SK-N-DZ (cell line): ENCODE results near the gene SOX18.

Source experiments
- DNase-seq: peaks from one replicate; pipeline ENCODE4 v3.0.0-alpha.2; 2015; ENCODE audit warnings: low spot score

The SOX18 gene

DNA sequence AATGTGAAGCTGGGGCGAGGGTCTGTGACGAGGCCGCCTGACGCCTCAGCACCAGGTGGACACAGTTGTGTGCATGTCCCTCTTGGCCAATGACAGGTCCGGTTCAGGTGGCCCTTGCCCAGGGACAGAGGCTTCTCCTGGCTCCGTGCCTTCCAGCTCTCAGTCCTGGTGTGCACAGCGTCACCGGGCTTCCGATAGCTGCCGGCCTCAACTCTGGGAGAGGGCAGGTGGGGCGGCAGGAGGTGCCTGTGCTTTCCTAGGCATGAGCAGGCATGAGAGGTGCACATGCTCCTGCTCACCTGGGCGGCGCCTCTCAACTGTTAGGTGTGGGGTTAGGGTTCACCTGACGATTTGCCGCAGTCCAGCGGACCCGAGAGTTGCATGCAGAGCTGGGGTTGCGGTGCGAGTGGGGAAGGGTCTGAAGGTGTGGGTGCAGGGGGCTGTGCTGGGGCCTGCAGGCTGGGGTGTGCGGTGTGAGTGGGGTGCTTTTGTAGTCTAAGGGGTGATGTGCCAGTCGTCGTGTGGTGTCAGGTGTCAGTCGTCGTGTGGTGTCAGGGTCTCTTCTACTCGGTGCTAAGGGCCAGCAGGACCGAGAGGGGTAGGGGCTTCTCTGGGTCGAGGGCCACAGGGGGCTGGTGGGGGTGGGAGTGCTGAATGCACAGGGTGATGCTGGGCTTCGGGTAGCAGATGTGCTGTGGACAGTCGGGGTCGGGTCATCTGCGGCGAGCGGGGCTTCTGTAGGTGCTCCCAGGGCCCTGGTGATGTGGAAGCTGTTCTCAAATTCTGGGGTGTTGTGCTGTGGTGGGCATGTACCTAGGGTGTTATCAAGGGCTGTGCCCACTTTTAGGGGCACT is 3.8 kb upstream of the SOX18 start:
- DNase-seq = no peak

DNA sequence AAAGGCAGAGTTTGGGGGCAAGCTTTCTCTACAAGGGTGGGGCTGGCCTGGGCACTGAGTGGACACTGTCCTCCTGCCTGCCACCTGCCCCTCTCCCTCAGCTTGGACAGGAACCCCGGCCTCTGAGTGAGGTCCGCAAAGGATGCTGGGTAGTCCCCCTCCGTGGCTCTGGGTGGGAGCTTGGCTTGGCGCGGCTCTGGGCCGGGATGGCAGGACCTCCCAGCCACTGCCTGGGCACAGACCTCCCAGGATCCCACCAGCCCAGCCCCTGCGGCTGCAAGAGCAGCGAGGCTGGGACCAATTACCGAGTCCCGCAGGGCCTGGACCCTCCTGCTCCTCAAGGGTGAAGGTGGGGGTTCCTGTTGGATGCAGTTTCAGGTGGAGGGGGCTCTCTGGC is 2.9 kb upstream of the SOX18 start:
- no peak for DNase-seq

DNA sequence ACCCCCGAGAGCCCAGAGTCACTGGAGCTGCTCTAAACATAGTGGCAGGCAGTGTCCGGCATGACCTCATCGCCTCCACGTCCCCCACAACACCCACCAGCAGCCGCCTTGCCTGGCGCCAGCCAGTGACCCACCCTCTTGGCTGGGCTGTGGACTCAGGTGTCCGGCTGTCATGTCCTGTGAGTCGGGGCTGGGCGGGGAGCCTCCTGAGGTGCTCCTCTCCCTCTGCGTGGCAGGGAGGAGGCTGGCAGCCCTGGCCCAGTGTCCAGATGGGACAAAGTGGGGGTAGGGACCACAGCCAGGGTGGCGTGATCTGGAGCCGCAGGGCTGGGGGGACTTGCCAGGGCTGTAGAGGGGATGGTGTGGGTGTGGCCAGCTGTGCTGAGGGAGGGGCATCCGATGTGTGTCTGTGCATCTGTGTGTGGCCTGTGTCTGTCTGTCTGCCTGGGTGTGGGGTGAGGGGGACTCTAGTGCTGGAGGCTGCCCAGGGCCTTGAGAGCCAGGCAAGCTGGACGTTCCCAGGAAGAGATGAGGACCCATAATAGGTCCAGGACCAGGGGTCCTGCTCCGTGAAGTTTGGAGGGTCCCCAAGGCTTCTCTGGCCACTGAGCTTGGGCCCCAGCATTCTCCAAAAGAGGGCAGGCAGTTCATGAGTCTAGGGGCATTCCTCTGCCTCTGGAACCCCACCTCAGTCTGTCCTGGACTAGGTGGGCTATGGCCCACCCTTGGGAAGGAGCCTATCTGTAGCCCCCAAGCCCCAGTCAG is 2.3 kb upstream of the SOX18 start:
- no peak for DNase-seq

DNA sequence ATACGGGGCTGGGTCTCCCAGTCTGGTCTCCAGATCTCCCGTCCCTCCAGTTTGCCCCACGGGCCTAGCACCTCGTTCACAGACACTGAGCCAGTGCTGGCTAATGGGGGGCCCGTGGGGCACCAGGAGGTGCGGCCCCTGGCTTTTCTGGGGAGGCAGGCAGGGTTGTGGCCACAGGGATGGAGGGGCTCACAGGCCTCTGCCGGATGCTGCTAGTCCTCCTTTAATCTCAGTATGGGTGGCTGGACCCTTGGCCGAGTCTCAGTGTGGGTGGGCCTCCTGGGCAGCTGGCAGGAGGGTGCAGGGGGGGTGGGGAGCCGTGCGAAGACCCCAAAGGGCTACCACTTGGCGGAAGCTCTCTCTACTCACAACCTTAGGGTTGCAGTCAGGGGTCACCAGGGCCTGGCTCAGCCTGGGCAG is 1.6 kb upstream of the SOX18 start:
- DNase-seq = no peak

DNA sequence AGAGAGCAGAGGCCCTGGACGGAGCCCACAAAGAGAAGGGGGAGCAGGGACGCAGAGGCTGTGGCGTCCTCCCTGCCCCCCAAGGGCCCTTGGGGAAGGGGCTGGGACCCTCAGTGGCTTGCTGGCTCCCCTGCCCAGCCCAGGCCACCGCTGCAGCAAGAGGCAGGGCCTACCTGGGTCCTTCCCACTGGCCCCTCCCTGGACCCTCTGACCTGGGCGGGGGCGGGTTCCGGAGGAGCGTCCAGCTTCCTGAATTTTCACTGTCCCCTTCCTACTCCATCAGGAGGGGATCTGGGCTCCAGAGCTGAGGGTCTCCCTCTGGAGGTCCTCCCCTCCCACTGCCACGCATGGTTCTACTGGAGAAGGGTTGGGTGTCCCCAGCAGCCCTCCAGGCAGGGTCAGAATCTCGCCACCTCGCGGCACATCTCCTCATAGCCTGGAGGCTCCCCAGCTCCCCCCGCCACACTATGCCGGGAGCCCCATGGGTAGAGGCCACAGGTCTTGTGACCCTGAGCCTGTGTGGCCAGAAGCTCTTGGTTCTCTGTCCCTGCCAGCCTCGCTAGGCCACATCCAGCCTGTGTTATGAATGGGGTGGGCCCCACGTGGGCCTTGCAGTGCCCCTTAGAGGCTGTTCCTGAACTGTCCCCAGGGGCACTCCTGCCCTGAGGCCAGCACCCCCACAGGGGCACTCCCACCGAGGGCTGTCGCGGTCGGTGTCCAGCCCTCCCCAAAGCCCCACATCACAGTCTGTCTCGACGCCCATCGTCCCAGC is 1.0 kb upstream of the SOX18 start:
- DNase-seq = no peak

DNA sequence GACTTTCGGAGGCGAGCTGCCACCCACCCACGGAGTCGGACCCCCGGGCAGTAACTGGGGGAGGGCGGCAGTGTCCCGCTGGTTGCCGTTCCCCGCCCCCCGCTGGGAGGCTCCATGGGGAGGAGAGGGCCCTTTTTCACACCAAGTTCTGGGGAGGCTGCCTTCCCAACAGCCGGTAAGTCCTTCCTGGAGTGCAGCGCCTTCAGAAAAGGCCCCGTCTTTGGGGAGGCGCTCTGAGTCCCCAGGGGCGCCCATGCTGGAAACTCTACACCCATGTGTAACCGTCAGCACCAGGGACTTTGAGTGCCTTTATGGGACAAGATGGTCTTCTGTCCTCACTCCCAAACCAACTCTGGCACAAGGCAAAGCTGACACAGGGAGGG is 430 bp upstream of the SOX18 start:
- DNase-seq = no peak

DNA sequence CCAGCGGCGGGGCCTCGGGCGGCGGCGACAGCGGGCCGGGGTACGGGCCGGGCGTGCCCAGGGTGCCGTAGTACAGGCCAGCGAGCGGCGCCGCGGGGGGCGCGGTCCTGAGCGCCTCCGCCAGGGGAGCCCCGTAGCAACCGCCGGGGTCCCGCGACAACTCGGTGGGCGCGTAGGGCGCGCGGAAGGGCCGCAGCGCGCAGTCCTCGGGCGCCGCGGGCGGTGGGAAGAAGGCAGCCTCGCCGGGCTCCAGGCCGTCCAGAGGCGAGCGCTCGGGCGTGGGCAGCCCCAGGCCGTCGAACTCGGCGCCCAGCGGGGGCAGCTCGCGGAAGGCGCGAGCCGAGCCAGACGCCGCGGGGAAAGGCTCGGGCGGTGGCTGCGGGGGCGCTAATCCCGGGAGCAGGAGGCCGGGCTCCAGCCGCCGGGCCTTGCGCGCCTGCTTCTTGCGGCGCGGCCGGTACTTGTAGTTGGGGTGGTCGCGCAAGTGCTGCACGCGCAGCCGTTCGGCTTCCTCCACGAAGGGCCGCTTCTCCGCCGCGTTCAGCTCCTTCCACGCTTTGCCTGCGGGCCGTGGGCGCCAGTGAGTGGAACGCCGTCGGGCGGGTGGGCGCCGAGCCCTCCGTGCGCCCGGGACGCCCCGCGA is 916 bp downstream of the SOX18 start:
- DNase-seq = no peak

DNA sequence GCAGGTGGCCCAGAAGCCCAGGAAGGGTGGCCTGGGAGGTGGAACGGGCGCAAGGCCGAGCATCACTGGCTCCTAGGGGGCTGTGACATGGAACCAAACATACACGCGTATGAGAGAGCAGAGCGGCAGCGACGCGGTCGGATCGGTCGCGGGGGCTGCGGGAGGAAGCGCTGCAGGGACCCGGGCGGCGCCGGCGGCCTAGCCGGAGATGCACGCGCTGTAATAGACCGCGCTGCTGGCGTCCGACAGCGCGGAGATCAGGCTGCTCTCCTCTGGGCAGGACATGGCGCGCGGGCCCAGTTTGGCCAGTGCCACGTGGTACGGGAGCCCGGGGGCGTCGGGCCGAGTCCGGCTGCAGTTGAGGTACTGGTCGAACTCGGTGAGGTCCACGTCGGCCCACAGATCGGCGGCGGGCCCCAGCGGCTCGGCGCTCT is 1.5 kb downstream of the SOX18 start:
- no peak for DNase-seq

DNA sequence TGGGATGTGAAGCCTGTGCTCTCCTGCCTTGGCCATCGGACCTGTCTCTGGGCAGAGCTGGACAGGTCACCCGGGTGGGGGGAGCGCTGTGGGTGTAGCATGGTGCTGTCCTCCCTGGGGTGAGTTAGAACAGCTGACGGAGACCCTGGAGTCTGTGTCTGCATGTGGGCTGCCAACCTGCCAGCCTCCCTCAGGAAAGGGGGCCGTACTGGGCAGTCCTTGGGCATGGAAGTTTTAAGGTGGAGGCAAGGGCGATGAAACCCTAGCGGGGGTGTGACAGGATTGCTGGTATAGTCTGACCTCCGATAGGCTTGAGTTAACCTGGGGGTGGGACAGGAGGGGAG is 2.4 kb downstream of the SOX18 start:
- no peak for DNase-seq

DNA sequence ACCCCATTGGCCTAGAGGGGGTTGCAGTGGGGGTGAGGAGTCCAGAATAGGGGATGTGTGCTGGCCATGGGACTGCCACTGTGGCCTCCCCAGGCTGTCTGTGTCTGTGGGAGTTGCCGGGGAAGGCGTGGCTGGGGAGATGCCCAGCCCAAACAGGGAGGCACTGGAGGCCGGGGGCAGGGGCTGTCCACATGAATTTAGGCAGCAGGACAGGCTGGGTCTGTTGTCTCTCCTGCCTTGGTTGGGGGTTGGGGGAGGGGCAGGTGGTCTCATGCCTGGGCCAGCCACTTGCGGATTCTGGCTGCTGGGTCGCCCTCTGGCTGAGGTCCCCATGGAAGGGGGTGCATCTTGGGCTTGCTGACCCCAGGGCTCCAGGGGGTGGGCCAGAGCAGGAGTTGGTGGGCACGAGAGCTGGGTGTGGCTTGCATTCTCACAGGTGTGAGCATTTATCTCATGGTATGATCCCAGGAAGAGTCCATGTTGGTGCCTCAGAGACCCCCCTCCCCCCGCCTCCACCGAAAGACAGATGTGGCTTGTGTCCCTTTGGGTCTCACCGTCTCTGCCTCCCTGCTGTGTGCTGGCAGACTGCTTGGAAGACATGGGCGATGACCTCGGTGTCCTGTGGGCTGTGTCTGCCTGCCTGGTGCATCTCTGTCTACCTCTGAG is 4.0 kb downstream of the SOX18 start:
- no peak for DNase-seq

DNA sequence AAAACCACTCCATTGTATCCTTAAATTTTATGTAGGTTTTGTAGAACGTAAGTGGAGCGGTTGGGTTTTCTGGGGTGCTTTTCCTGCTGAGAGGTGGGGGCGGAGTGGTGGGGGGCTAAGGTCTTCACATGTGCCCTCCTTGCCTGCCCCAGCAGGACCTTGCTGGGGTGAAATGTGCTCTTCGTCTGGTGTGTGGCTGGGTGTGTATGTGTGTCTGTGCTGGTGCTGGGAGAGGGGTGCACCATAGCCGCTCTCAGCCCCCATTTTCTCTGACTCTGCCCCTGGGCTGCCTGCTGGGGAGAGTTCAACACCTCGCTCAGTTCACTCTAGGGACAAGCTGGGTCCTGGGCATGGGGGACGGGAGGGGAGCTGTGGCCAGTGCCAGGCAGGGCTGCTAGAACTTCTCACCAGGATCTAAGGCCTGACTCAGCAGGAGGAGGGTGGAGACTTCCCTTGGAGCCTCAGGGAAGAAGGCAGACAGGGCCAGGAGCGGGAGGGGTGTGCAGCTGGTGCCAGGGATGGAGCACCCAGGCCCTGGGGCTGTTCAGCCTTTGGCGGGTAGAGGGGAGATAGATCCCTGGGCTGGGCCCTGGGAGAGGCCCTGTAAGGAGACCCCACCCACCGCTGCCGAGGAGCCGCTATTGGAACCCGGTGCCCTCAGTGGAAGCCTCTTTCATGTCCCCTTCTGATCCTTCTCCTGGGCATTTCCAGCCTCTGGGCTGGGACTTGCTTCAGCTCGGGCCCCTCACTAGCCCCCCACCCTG is 4.8 kb downstream of the SOX18 start:
- no peak for DNase-seq

DNA sequence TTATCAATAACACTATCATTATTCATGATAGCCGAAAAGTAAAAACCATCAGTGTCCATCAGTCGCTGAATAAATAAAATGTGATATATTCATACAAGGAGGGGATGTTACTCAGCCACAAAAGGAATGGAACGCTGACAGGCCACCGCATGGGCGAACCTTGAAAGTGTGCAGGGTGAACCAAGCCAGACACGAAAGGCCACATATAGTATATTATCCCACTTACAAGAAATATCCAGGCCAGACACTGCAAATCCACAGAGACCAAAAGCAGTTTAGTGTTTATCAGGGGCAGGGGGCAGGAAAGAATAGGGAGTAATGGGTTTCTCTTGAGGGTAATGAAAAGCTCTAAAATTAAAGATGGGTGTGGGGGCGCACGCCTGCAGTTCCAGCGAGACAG is 5.7 kb downstream of the SOX18 start:
- DNase-seq = no peak

DNA sequence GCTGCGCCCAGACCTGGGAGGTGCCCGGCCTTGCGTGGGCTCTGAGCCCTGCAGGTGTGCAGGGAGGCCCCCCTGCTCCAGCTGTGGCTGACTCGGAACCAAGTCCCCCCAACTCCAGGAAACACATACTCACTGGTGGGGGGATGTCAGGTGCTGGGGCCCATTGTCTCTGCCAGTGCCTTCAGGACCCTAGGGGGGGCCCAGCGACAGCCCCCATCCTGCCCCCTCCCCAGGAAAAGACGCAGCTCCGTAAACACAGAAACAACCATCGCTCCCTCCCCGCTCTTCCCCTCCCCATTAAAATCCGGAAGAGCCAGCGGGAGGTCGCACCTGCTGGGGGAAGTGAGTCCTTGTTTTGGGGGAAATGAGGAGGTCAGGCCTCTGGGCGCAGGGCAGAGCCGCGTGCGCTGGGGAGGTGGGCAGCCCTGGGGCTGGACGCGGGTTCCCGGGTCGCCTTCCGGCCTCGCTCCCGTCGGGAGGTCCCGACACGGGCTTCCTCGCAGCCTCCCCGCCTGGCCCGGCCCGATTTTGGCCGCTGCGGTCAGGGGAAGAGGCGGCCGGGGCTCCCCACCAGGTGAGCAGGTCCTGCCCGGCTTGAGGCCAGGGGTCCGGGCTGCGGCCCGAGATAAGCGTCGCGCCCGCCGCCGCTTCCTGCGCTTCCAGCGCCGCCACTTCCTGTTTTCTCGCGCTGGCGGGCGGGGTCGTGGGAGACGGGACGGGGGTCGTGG is 7.2 kb downstream of the SOX18 start:
- DNase-seq = no peak

DNA sequence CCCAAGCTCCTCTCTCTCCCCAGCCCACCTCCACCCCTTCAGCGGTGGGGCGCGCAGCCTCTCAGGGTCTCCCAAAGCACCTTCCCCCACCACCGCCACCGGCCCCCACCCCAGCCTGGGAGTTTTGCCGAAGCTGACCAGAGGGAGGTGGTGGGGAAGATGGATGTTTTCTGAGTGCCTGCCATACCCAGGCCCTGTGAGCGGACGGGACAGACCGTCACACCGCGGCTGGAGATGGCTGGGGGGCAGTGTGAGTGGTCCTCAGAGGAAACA is 7.7 kb downstream of the SOX18 start:
- DNase-seq = no peak

DNA sequence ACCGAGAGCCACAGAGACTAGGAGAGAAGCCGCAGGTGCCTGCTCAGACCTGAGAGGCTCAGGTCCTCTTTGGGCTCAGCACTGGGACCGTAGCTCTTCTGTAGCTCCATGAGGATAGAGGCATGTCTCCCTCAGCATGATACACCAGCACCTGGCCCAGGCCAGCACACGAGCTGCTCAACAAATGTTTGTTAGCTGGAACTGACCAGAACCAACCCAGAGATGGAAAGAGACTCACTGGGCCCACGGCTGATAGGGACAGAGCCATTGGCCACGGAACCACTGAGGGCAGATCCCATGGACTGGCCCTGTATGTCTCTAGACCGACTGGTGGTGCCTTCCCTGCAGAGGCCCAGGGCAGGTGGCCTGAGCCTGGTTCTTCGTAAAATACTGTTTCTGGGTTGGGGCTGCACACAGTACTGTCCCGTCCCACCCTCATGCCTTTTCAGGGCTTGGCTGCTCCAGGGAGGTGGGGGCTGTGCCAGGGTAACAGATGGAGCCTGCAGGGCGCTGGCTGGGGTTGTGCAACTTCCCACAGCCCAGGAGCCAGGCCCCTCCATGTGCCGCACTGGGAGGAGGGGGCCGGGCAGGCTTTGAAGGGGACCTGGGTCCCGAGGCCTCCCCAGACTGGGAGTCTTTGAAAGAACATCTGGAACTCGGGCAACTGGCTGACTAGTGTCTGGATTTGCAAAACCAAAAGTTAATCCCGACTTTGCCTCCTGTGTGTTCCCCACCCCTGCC is 8.2 kb downstream of the SOX18 start:
- DNase-seq = no peak

DNA sequence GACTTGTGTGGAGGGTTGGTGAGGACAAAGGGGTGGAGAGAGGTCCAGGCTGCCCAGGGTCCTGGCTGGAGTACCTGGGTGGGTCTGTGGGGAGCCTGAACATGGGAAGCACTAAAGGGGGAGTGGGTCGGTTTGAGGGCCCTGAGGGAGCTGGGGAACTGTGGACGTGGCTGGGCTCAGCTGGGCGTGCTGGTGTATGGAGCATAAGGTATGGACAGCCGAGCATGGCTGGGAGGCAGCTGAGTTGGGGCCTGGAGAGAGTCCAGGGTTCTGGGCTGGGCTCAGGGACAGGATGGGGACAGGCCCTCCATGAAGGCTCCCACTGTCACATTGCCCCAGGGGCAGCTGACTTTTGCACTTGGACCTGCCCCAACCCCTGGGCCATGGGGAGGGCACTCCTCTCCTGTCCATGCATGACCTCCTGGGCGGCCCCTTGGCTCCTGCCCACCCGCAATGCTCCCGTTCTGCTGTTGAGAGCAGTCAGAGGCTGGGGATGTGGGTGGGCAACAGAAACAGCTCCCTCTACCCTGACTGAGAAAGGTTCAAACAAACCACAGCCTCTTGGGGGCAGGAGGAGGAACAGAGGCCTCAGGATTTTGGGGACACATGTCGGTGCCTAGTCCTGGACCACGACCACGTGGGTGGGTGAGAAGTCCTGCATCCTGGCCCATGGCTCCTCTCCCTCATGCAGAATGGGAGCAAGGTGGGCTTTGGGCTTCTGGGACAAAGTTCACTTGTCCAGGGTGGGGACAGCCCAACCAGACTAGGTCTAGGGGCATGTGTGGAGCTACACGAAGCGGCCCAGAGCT is 9.0 kb downstream of the SOX18 start:
- DNase-seq = no peak

DNA sequence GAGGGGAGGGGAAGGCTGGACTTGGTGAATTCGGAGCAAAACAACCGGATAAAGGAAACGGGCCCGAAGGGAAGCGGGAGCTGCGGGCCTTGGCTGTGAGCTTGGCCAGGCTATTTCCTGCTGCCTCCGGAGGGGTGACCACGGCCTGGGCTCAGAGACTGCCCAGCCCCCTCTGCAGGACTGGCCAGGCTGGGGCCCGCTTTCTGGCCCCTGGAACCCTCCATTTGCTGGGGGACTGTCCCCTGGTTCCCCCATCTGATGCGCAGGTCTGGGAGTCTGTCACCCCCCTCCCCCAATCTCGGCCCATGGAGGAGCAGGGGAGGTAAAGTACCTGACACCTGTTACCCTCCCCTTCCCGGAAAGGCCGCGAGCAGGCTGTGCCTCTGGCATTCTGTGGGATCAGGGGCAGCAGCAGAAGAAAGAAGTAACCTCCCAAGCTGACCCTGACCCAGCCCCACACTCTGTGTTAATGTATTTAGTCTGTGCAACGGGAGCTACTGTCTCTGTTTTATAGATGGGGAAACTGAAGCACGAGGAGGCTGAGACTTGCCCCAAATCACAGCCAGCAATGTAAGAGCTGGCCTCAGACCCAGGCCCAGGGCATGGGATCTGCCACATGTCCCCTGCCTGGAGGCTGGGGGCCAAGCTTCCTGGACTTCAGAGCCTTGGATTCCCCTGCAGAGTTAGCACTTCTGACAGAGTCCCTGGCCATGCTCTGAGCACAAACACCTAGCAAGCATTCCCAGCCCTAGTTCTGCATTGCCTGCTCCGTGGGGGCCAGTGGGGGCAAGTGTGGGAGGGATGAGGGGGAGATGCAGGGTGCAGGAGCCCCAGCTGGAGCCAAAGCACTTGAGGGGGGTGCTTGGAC is 9.9 kb downstream of the SOX18 start:
- DNase-seq = no peak
